HG03196 (cell line): ENCODE results near the gene DERA.
"Not testable (repeated sequence)": the region's sequence is repeated elsewhere in the genome, so short reads cannot be mapped to it uniquely, and the experiment has no call there.

ENCODE experiments used
- ATAC-seq: cut with Tn5 transposase; IDR thresholded peaks from one replicate; pipeline ENCODE4 v1.9.1; 2021; ENCODE audit not compliant: unreplicated experiment

DERA gene

DNA sequence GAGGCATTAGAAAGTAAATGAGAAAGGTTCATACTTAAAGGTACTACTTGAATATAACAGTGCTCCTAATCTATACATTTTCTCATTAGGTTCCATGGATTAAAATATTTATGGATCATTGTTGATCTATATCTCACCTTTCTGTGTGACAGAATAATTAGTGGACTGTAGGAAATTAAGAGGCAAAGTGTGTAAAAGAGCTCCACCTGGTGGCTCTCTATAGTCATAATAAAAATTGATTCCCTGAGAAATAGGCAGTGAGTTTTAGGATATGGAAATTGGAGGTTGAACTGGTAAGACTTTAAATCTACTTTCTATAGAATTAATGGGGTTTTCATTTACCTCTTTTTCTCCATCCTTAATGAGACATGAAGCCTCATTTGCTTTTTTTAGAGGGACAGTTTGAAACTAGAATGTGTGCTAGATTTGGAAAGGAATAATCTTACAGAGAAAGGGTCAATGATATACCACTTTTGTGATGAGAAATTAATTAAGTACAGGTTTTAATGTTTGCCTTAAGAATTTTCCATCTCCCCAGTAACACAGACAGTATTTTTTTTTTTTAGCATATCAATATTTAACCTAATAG lies 11.8 kb upstream of the DERA start:
- ATAC-seq: no peak

DNA sequence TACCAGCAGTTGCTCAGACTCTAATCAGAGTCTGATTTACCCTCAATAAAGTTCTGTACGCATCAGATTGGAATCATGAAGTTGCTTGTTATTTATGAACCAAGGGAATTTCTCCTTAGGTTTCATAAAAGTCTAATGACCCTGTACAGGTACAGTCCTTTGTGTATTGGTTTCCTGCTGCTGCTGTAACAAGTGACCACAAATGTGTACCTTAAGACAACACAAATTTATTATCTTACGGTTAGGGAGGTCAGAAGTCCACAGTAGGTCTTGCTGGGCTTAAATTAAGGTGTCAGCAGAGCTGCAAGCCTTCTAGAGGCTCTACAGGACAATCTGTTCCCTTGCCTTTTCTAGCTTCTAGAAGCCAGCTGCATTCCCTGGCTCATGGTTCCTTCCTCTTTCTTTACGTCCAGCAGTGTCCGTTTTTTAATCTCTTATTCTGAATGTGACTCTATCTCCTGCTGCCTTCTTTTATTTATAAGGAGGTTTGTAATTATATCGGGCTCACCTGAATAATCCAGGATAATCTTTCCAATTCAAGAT lies 6.7 kb upstream of the DERA start:
- no peak for ATAC-seq

DNA sequence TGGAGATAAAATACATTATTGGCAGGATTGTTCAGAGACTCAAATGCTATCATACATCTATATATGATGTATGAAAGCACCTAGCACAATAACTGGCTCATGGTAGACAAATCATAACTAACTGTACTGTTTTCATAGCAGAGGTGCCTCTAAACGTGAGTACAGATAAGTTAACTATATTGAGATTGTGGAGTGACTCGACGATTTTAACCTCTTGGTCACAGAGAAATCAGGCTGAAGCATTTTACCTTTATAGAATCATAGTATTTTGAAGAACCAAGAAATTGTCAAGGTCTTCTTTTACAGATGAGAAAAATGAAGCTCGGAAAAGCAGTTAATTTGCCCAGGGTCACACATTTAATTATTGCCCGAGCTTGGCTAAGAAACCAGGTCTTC lies 666 bp upstream of the DERA start:
- ATAC-seq: no peak

DNA sequence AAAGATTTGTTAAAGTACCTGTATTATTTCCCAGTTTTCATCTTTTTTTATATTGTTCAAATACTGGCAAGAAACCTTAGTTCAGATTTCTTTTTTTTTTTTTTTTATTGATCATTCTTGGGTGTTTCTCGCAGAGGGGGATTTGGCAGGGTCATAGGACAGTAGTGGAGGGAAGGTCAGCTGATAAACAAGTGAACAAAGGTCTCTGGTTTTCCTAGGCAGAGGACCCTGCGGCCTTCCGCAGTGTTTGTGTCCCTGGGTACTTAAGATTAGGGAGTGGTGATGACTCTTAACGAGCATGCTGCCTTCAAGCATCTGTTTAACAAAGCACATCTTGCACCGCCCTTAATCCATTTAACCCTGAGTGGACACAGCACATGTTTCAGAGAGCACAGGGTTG lies 799 bp downstream of the DERA start:
- not testable (repeated sequence) for ATAC-seq

DNA sequence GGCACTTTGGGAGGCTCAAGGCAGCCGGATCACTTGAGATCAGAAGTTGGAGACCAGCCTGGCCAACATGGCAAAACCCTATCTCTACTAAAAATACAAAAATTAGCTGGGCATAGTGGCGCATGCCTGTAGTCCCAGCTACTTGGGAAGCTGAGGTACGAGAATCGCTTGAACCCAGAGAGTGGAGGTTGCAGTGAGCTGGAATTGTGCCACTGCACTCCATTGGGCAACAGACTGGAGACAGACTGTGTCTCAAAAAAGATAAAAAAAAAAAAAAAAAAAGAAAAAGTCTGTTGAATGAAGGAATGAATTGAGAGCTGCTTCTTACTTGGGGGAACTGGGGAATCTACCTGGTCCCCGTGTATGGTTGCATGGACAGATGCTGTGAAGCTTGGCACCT lies 3.0 kb downstream of the DERA start:
- not testable (repeated sequence) for ATAC-seq

DNA sequence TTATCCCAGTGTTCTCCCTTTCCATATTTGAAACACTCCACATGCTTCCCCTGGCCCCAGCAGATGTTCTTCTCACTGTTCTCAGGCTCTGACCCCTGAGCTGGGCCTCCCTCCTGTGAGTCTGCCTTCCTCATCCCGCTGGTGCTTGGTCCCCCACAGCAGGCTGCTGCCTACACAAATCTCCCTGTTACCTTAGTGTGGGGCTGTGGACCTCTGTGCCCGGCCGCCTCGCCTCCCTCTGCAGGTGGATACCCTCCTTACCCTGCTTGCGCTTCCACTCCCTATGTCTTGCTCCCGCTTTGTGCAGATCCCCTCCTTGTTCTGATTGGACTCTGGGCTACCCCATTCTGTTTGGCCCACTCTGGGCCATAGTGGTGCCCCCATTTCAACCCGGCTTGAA lies 6.9 kb downstream of the DERA start:
- ATAC-seq: no peak

DNA sequence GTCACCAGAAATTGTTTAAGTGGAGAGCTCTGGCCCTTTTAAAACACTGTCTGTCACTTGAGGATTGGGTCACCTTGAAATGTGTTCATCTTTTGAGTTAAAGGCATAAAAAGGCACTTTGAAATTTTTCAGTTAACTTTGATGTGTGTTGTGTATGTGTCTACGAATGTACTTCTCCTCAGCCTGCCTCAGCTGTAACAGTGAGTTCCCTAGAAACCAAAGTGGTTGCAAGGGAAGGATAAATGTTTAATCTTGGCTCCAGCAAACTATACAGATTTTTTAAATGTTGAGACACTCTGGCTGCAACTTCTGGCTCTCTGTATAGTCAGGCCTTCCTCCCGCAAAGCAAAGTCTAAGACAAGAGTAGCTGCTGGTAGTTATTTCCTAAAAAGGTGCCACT lies 8.3 kb downstream of the DERA start:
- ATAC-seq: no peak

DNA sequence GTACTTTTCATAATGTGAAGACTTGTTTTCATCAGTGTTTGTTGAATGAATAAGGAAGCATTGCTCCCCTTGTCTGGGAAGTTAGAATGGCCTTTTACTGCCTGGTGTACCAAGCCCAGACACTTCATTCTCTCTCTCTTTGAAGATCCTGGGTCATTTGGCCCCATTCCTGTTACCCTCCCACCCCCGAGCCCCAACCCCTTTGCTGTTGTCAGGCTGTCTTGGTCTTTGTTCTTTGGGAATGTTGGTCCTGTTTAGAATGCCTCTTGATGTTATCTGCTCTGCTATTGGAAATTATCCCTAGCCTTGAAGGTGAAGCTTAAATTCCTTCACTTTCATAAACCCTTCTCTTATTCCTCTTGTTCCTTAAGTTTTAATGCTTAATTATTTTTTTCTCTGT lies 13.8 kb downstream of the DERA start:
- ATAC-seq: no peak

DNA sequence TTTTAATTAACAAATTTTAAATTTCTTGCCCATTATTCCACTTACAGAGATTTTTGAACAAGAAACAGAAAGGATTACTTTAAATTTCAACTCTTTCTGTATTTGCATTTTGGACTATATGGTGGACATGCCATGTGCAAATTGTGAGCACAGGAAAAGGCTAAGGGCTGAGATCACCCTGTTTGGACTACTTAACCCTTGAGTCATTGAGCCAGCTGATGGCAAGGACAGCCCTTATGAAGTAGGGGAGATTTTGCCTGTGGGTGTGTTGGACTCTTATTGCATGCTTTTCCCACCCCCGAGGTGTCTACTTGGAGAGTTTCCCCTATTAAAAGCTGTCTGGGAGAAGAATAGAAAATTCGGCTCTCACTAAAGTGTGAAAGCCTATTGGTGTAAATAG lies 17.2 kb downstream of the DERA start:
- ATAC-seq: no peak

DNA sequence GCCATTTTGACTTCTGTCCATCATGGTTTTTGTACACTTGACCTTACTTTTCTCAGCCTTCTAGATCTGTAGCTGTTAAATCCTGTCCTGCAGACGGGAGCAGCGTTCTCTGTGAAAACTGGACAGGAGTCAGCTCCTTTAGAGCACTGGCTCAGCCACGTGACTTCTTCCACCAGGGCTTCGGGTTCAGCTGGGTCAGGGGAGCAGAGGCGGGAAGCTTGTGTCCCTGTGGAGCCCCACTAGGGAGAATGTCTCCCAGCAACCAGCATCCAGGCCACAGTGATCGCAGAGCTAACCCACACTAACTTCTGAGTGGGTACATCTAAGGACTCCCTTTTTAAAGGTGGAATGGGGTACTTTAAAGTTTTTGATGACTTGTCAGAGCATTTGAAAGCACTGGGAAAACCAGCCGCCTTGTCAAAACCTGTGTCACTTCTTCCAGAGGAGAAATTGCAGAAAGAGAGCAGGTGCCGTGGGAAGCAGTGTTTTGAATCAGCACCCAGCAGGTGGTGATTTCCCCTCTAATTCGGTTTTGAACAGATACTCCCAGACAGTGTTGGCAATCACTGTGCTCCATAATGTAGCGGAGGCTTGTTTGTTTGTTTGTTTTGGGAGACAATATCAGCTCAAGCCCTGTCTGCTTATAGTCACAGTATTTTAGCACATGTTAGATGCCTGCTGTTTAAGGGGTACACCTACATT lies 17.9 kb downstream of the DERA start:
- no peak for ATAC-seq

DNA sequence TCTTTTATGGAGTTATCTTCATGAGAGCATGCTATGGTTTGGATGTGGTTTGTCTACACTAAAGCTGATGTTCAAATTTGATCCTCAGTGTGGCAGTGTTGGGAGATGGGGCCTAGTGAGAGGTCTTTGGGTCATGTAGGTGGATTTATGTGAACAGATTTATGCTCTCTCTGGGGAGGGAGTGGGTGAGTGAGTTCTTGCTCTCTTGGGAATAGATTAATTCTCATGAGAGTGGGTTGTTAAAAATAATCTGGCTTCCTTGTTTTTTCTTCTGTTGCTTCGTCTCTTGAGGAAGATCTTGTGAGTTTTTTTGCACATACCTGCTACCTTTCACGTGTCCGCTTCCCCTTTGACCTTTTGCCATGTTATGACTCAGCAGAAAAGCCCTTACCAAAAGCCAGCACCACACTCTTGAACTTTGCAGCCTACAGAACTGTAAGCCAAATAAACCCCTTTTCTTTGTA lies 20.5 kb downstream of the DERA start:
- no peak for ATAC-seq

DNA sequence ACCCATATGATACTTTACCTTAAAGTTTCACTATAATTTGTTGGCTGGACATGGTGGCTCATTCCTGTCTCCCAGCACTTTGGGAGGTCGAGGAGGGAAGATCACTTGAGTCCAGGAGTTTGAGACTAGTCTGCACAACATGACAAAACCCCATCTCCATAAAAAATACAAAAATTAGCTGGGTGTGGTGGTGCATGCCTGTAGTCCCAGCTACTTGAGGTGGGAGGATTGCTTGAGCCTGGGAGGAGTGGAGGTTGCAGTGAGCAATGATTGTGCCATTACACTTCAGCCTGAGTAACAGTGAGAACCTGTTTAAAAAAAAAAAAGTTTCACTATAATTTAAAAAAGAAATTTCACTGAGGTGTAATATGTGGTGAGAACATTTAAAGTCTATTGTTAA lies 21.2 kb downstream of the DERA start:
- no peak for ATAC-seq

DNA sequence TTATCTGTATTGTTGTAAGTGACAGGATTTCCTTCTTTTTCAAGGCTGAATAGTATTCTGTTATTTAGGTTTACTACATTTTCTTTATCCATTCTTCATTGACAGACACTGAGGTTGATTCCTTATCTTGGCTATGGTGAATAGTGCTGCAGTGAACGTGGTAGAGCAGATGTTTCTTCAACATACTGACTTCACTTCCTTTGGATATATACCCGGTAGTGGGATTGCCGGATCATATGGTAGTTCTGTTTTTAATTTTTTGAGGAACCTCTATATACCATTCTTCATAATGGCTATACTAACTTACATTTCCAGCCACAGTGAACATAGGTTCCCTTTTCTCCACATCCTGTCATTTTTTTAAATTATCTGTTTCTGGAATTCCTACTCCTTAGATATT lies 21.8 kb downstream of the DERA start:
- ATAC-seq: no peak

DNA sequence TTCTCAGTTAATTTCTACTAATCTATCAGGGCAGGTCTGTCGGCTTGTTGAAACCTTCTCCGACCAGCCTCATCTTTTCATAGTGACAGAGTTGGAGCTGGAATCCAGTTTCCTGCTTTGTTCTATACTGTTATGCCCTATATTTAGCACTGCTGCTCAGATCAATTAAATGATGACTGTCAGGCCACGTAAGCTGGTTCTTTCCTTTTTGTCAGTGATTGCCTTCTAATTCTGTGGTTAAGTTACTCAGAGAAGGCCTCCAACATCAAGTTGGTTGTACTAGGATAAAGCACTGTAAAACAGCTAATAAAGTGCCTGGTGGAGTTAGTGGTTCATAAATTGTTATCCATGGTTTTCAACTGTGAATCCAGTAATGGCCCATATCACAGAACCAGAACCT lies 22.6 kb downstream of the DERA start:
- ATAC-seq: no peak

DNA sequence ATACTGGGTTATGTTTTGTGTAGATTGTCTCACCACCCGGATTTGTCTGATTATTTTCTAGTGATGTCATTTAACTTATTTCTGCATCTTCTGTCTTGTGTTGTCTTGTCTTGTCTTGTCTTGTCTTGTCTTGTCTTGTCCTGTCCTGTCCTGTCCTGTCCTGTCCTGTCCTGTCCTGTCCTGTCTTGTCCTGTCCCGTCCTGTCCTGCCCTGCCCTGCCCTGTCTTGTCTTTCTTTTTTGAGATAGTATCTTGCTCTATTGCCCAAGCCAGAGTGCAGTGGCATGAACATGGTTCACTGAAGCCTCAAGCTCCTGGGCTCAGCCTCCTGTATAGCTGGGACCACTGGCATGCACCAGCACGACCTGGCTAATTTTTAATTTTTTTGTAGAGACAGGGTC lies 25.6 kb downstream of the DERA start:
- no peak for ATAC-seq

DNA sequence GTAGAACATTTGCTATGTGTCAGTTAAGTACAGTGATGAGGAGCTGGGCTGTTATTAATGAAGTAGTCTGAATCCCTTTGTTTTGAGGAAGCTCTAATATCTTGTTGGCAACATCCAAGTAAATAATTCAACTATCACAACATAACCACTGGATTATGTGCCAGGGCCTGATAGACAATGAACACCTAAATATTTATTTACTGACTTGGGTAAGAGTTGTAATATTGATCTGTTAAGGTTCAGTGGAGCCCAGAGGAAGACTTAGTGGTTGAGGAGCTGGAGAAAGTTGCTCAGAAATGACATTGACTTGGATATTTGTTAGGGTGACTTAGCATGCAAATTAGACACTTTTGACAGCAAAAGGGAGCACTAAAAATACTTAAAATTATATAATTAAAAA lies 26.8 kb downstream of the DERA start:
- ATAC-seq: no peak

DNA sequence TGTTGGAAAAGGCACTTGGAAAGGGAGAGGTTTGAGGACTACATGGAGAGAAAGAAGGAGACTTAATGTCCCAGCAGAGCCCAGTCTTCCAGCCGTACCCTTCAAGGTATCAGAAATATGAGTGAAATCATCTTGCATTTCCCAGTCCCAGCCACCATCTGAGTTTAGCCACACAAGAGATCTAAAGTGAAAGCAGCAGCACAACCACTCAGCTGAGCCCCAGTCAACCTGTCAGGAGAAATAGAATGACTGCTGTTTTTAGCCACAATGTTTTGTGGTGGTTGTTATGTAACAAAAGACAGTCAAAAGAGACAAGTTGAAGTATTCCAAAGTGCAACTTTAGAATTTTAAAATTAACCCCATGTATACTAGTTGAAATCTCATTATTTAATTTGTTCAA lies 28.0 kb downstream of the DERA start:
- no peak for ATAC-seq

DNA sequence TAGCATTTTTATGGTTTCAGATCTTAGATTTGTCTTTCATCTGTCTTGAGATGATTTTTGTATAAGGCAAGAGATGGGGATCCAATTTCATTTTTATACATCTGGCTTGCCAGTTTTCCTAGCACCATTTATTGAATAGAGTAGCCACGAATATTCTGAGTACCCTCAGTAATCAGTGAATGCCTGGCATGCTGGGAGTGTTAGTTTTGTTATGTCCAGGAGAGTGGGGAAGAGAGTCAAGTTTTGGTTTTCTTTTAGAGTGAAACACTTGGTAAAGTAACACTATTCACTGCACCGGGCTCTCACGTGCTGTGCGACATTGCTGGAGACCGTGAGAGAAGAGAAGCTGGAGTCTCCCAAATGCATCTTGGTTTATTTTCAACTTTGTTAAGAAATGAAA lies 31.3 kb downstream of the DERA start:
- ATAC-seq: no peak

DNA sequence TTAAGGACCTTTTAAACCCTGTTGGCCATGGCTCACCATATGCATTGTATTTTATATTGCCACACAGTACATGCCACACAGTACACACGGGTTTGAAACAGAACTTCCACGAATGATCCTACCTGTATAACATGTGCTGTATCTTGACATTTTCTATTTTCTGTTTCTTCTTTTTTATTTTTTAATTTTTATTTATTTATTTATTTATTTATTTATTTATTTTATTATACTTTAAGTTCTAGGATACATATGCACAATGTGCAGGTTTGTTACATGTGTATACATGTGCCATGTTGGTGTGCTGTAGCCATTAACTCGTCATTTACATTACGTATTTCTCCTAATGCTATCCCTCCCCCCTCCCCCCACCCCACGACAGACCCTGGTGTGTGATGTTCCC lies 32.4 kb downstream of the DERA start:
- ATAC-seq: not testable (repeated sequence)

DNA sequence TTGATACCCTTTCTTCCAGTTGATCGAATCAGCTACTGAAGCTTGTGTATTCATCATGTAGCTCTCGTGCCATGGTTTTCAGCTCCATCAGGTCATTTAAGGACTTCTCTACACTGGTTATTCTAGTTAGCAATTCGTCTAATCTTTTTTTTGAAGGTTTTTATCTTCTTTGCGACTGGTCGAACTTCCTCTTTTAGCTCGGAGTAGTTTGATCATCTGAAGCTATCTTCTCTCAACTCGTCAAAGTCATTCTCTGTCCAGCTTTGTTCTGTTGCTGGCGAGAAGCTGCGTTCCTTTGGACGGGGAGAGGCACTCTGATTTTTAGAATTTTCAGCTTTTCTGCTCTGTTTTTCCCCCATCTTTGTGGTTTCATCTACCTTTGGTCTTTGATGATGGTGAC lies 37.3 kb downstream of the DERA start:
- not testable (repeated sequence) for ATAC-seq

DNA sequence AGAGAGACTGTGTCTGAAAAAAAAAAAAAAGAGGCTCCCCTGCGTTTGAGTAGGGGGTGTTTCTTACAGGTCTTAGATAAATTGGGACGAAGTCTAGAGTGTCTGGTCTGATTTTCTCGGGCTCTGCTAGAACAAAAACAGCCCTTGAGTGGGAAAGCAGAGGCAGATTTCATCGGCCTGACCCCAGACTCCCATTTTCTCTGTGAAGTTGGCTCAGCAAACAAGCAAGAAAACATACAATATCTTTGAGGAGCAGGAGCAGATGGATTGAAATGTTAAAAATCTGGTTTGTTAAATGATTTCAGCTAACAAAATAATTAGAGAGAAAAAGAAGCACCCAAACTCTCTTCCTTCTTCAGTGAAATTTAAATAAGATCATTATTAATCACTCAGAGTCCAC lies 44.1 kb downstream of the DERA start:
- ATAC-seq: no peak

DNA sequence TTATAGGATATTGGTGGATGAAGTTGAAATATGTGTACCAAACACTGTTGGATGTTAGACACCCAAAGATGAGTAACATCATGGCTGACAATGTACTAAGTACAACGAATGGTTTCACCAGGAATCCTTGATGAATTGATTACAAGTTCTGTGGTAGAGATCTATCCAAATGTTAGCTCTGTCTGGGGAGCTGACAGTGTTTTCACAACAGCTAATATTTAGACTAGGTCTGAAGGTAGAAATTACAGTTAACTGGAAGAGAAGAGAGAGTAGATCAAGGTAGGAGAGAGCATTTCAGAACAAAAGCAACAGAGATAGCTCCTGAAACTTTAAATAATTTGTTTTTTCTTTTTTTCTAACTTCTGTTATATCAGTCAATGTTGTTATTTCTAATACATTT lies 44.9 kb downstream of the DERA start:
- ATAC-seq: no peak
